Gastroesophageal sphincter (tissue), 4 donors: ENCODE measurements around the gene BMI1. TPM values are rescaled to one million over a fixed set of nuclear protein-coding genes. Genes with fewer than 3 reads are reported as not detected.

Source experiments
- ATAC-seq: fragments of 150-250 bp; one replicate; pipeline ENCODE4 v1.9.1; 2016; ENCODE audit warnings: mild to moderate bottlenecking, moderate library complexity
- H3K27ac ChIP-seq, 4 donors: fragments of 200-600 bp; sonication (generic) in 3 of 4; 1 replicate in 3 of 4; 2 replicates in 1 of 4; pipeline ENCODE4 v1.5.1; 2016 to 2019
- H3K27me3 ChIP-seq: fragments of 200-600 bp; sonication (generic); one replicate; pipeline ENCODE4 v1.5.1; 2019
- H3K36me3 ChIP-seq, 2 donors: fragments of 200-600 bp; sonication (generic); one replicate each; pipeline ENCODE4 v1.5.1; 2019; ENCODE audit warnings: control low read depth in 1 of 2
- H3K4me1 ChIP-seq, 3 donors: fragments of 200-600 bp; sonication (generic); 1 replicate in 2 of 3; 2 replicates in 1 of 3; pipeline ENCODE4 v1.5.1; 2016 to 2019; ENCODE audit warnings: control low read depth in 2 of 3
- H3K4me3 ChIP-seq, 2 donors: fragments of 200-600 bp; sonication (generic); one replicate each; pipeline ENCODE4 v1.5.1; 2019; ENCODE audit warnings: mild to moderate bottlenecking in 1 of 2, moderate library complexity in 1 of 2
- H3K9me3 ChIP-seq, 3 donors: fragments of 200-600 bp; sonication (generic); one replicate each; pipeline ENCODE4 v1.5.1; 2017 to 2019; ENCODE audit warnings: control low read depth in 2 of 3
- EP300 ChIP-seq: sonication (generic); formaldehyde crosslinking; IDR thresholded peaks from one replicate; pipeline ENCODE4 v1.6.1; 2017; ENCODE audit warnings: antibody characterized with exemption, mild to moderate bottlenecking
- POLR2A ChIP-seq, 2 donors: fragments of 450-650 bp; IDR thresholded peaks; one replicate each; pipeline ENCODE4 v1.6.1; 2017; ENCODE audit warnings: antibody characterized with exemption in 2 of 2, mild to moderate bottlenecking in 2 of 2, moderate library complexity in 1 of 2
- POLR2AphosphoS5 ChIP-seq: sonication (generic); formaldehyde crosslinking; IDR thresholded peaks from one replicate; pipeline ENCODE4 v1.6.1; 2017; ENCODE audit warnings: antibody characterized with exemption
- WGBS, 2 donors: methylation state at CpG; one replicate each; pipeline ENCODE4 v1.1.5; 2018; ENCODE audit warnings: low coverage in 1 of 2; 5-methylcytosine and 5-hydroxymethylcytosine counted together
- total RNA-seq, 4 donors: library from RNA; depleted of rRNA; stranded (reverse); fragments of >200 nt; gene quantifications; one replicate each; pipeline ENCODE4 v1.1.0, GENCODE V29; 2016
- TF ChIP-seq, protein P1 (sequence below), 4 experiments: fragments of 200-600 bp in 2 of 4; fragments of 450-650 bp in 2 of 4; sonication (generic) in 1 of 4; IDR thresholded peaks; one replicate each; pipeline ENCODE4 v1.5.1; 2017 to 2019; ENCODE audit warnings: antibody characterized with exemption in 4 of 4, mild to moderate bottlenecking in 2 of 4, moderate library complexity in 2 of 4

Gene BMI1
- total RNA-seq, 4 donors from 2014 or later = 70.5 to 108 (median 94.3) TPM

DNA sequence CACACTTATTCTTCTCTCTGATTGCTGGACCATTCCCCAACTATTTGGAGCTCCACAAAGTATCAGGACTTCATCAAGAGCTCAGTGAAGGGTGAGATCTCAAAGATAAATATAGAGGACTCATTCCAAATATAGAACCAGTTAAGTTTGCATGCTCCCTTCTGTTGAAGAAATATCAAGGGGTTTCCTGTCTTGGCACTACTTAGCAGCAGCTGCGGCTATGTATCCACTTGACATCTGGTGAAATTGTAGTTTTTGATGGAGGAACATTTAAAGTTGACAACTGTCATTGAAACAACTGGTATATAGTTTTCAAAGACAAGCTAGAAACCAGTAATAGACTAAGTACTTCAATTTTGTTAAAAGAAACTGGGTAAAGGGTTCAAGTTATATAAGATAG is 23.4 kb downstream of the BMI1 start:
- Histone ChIP-seq H3K36me3 (no peaks in the 10 kb centered on the region), H3K27ac (no peak overlapping the region), H3K9me3 (peaks cover 0 to 11% (median 0%) of the 10 kb centered on the region in 3 donors), H3K4me1 (peaks cover 0 to 26% (median 10%) of the 10 kb centered on the region in 3 donors), H3K4me3 (no peak overlapping the region), H3K27me3 (peaks cover 78% of the 10 kb centered on the region)
- WGBS, 2 donors = 10 to 15% methylated on average over 1 of the region's 1 CpG
- no peak for TF ChIP-seq EP300
- TF ChIP-seq, protein P1, sequence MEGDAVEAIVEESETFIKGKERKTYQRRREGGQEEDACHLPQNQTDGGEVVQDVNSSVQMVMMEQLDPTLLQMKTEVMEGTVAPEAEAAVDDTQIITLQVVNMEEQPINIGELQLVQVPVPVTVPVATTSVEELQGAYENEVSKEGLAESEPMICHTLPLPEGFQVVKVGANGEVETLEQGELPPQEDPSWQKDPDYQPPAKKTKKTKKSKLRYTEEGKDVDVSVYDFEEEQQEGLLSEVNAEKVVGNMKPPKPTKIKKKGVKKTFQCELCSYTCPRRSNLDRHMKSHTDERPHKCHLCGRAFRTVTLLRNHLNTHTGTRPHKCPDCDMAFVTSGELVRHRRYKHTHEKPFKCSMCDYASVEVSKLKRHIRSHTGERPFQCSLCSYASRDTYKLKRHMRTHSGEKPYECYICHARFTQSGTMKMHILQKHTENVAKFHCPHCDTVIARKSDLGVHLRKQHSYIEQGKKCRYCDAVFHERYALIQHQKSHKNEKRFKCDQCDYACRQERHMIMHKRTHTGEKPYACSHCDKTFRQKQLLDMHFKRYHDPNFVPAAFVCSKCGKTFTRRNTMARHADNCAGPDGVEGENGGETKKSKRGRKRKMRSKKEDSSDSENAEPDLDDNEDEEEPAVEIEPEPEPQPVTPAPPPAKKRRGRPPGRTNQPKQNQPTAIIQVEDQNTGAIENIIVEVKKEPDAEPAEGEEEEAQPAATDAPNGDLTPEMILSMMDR (IDR thresholded peaks at IDR 0.05) = no peak
- no peak for TF ChIP-seq POLR2A (IDR thresholded peaks at IDR 0.05)
- TF ChIP-seq POLR2AphosphoS5 = no peak
- no peak for ATAC-seq

DNA sequence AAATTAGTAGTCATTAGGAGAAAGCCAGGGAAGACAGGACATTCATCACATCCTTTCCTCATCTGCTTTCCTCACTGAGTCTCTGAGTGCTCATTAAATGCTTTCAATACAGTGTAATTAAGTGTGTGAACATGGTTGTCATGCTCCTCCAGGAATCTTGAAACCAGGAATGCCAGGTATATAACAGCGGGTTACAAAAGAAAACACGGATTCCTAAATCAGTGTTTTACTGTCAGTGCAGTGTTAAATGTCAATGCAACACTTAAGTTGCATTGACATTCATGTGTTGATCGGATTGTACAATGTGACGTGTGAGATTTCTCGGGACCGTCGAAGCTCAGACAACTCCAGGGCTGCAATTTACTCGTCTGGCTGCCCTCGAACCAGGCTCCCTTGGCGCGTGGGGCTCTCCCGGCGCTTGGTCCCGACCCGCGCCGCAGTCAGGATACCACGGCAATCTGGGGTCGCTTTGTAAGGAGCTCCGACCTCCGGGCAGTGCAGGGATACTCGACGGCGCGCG is 23.9 kb downstream of the BMI1 start:
- 10 to 28% methylated on average over 3 to 11 of the region's 26 CpGs for WGBS, 2 donors
- no peak for TF ChIP-seq POLR2AphosphoS5
- TF ChIP-seq POLR2A (IDR thresholded peaks at IDR 0.05) = no peak
- TF ChIP-seq, protein P1 (IDR thresholded peaks at IDR 0.05) = no peak
- TF ChIP-seq EP300 = no peak
- no peaks in the 10 kb centered on the region for H3K36me3 ChIP-seq
- peaks cover 0 to 11% (median 0%) of the 10 kb centered on the region in 3 donors for H3K9me3 ChIP-seq
- H3K27ac ChIP-seq = no peak overlapping the region
- H3K27me3 ChIP-seq = peaks cover 74% of the 10 kb centered on the region
- no peak for ATAC-seq
- peak overlapping the region in 1 of 2 donors; percentile 30 for H3K4me3 ChIP-seq
- H3K4me1 ChIP-seq = peaks cover 0 to 22% (median 7%) of the 10 kb centered on the region in 3 donors

DNA sequence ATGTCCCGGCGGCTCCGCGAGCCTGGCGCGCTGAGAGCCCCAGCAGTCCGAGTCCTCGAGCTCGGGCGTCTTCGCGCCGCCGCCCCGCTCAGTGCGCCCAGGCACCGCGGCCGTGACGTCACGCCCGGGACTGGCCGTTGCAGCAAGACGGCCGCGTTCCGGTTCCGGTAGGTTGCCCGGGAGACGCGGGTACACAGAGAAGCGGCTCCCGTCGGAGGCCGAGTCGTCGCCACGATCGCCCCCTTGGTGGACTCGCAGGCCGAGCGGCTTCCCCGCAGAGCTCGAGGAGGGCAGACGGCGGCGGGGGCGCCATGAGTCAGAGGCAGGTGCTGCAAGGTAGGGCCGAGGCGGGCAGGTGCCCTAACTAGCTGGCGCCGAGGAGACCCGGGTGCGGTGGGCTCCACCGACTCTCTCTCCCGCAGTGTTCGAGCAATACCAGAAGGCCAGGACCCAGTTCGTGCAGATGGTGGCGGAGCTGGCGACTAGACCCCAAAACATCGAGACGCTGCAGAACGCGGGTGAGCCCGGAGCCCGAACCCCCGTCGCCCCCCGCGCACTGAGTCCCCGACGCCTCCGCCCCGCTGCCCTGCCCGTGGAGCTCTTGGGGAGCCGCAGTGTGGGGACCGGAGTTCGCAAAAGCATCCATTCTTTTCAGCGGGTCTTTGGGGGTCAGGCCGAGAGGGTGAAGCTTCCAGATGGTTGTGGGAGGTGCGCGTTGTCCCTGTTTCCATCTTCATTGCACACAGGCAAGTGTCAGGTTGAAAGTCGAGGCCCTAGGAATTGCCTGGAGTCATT is 24.6 kb downstream of the BMI1 start, which contains the start of gene SPAG6:
TSS of gene SPAG6 (plus strand) at position 196 of the 795 bp plus-strand sequence. CDS start at position 312, 116 bp downstream.
- 0% methylated on average over 1 of the region's 83 CpGs for WGBS, 2 donors
- TF ChIP-seq EP300 = no peak
- no peak for TF ChIP-seq POLR2A (IDR thresholded peaks at IDR 0.05)
- Histone ChIP-seq H3K27me3 (peaks cover 74% of the 10 kb centered on the region), H3K27ac (no peak within 1 kb of the TSS), H3K4me3 (peak within 1 kb of the TSS in 1 of 2 donors; percentile 30), H3K9me3 (peaks cover 0 to 11% (median 0%) of the 10 kb centered on the region in 3 donors), H3K36me3 (no peaks in the 10 kb centered on the region), H3K4me1 (peaks cover 0 to 19% (median 6%) of the 10 kb centered on the region in 3 donors)
- ATAC-seq = no peak

DNA sequence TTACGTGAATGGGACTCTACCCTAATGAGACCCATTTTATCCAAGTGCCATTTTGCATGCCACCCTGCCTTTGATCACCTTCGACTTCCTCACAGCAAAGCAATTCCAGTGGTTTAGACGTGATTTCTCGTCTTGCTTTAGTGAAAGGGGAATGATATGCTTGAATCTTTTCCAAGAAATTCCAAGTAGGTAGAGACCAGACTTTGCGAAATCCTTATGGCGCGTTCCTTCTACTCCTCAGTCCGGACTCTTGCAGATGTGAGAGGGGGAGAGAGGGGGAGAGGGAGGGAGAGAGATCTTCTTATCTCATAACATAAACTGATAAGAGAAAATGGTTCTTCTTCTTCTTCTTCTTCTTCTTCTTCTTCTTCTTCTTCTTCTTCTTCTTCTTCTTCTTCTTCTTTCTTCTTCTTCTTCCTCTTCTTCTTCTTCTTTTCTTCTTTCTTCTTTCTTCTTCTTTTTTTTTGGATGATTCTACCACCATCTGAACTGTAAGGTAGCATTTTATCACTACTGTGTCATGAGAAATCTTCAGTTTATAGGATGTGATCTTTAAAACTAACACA is 25.3 kb downstream of the BMI1 start:
- TF ChIP-seq POLR2AphosphoS5 = no peak
- TF ChIP-seq, protein P1 (IDR thresholded peaks at IDR 0.05) = no peak
- 26 to 49% methylated on average over 7 to 8 of the region's 8 CpGs for WGBS, 2 donors
- H3K27me3 ChIP-seq = peaks cover 72% of the 10 kb centered on the region
- no peaks in the 10 kb centered on the region for H3K36me3 ChIP-seq
- no peak for ATAC-seq
- peaks cover 0 to 16% (median 6%) of the 10 kb centered on the region in 3 donors for H3K4me1 ChIP-seq
- H3K4me3 ChIP-seq = no peak overlapping the region
- H3K9me3 ChIP-seq = peaks cover 0 to 11% (median 0%) of the 10 kb centered on the region in 3 donors
- no peak overlapping the region for H3K27ac ChIP-seq

DNA sequence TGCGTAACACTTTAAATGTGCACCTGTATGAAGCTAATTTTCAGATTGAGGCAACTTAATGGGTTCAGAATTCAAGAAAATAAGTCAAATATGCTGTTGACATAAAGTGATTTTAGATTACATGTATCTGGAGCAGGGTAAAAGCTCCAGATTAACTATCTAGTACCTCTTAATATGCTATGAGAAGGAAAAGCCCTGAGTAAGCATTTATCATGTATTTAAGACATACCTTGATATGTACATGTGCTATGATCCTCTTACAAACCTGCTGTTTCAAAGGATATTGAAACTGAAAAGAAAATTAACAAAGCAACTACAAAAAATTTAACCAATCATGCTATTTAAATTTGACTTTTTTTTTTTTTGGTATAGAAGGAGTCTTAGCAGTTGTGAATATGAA is 28.9 kb downstream of the BMI1 start:
- ATAC-seq = no peak
- no peaks in the 10 kb centered on the region for H3K36me3 ChIP-seq
- H3K27ac ChIP-seq = no peak overlapping the region
- peaks cover 37% of the 10 kb centered on the region for H3K27me3 ChIP-seq
- WGBS, 2 donors = 91 to 100% methylated on average over 1 of the region's 1 CpG
- H3K9me3 ChIP-seq = peaks cover 0 to 11% (median 0%) of the 10 kb centered on the region in 3 donors
- no peak for TF ChIP-seq EP300
- TF ChIP-seq POLR2AphosphoS5 = no peak
- TF ChIP-seq POLR2A (IDR thresholded peaks at IDR 0.05) = no peak
- TF ChIP-seq, protein P1 (IDR thresholded peaks at IDR 0.05) = no peak
- H3K4me1 ChIP-seq = peaks cover 0 to 9% (median 0%) of the 10 kb centered on the region in 3 donors
- H3K4me3 ChIP-seq = no peak overlapping the region
